ENCODE measurements around the gene RBMS2.

RBMS2 gene

DNA sequence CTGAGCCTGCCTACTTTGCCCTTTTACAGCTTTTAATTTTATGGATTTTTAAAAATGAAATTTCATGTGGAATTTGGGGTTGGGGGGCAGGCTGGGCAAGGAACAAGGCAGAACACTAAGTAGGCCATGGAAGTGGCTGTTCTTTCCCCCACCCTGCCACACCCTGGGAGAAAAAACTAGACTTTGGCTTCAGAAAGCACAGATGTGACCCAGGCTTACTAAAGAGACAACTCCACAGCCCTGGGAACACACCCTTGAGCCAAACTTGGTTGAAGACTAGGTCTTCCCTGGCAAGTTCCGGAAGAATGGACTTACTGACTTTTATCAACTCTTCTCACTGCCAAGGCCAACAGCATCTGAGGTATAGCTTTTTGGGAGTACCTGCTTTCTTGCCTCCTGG lies 68.2 kb downstream of the RBMS2 start:
- peaks cover 25% of the 10 kb centered on the region for H3K4me1 ChIP-seq (ENCODE audit: control insufficient read depth, insufficient read depth, low read length)
- no peak overlapping the region for H3K4me3 ChIP-seq (ENCODE audit: low read depth, low read length)
- no peak overlapping the region for H3K9ac ChIP-seq (ENCODE audit: low read depth, low read length)
- no peak overlapping the region for H3K27ac ChIP-seq (ENCODE audit: low read depth, low read length)
- no peaks in the 10 kb centered on the region for H3K9me3 ChIP-seq (ENCODE audit: control insufficient read depth, insufficient read depth, low read length)
- no peaks in the 10 kb centered on the region for H3K27me3 ChIP-seq (ENCODE audit: control insufficient read depth, insufficient read depth, low read length)
- peaks cover 6% of the 10 kb centered on the region; the same call in 1 of the 2 replicates for H3K36me3 ChIP-seq (ENCODE audit: control insufficient read depth, insufficient read depth, low read length)

DNA sequence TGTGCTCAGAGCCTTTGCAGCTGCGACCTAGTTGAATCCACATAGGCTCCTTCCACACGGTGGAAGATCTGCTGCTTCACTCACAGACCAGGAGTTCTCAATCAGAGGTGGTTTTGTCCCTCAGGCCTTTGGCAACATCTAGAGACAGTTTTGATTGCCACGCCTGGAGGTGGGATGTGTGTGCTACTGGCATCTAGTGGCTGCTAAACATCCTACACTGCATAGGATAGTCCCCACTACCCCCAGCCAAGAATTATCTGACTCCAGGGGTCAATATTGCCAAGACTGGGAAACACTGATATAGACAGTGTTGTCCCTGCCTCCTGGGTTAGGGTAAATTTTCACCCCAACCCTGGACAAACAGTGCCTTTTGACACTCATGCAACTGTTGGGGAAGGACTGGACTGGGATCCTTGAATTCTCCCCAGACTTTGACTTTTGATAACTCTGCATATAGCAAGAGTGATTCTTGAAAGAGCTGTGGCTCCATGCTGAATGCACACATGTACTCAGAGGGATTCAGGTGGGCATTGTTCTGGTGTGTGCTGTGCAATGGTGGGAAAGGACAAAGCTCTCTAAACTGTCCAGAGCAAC lies 68.7 kb downstream of the RBMS2 start:
- H3K27ac ChIP-seq (ENCODE audit: low read depth, low read length), result no peak overlapping the region

DNA sequence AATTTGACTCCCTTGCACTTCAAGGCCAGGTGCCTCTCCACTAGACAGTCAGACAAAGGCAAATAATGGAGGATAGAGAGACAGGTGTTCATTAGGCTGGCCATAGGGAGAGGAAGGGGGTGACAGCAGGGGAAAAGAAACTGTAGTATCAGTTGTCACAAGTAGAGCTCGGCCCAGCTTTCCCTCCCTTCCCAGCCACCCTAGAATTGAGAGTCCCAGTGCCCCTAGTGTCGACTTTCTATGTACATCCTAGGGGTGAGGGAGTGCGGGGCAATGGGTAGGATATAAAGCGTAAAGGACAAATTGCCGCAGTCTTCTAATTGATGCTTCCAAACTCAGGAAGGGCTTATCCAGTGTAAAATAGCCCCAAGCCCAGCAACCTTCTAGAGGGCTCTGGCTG lies 69.5 kb downstream of the RBMS2 start:
- H3K9me3 ChIP-seq (ENCODE audit: control insufficient read depth, insufficient read depth, low read length), result no peaks in the 10 kb centered on the region
- H3K27ac ChIP-seq (ENCODE audit: low read depth, low read length), result no peak overlapping the region
- H3K9ac ChIP-seq (ENCODE audit: low read depth, low read length), result no peak overlapping the region
- no peak overlapping the region for H3K4me3 ChIP-seq (ENCODE audit: low read depth, low read length)
- no peaks in the 10 kb centered on the region for H3K27me3 ChIP-seq (ENCODE audit: control insufficient read depth, insufficient read depth, low read length)
- peaks cover 25% of the 10 kb centered on the region for H3K4me1 ChIP-seq (ENCODE audit: control insufficient read depth, insufficient read depth, low read length)
- peaks cover 12% of the 10 kb centered on the region; the same call in 1 of the 2 replicates for H3K36me3 ChIP-seq (ENCODE audit: control insufficient read depth, insufficient read depth, low read length)

More for the DNA sequence above, 68.7 kb downstream of the RBMS2 start:
- Histone ChIP-seq H3K4me1 (ENCODE audit: control insufficient read depth, insufficient read depth, low read length) (peaks cover 25% of the 10 kb centered on the region), H3K4me3 (ENCODE audit: low read depth, low read length) (no peak overlapping the region), H3K9ac (ENCODE audit: low read depth, low read length) (no peak overlapping the region), H3K27me3 (ENCODE audit: control insufficient read depth, insufficient read depth, low read length) (no peaks in the 10 kb centered on the region), H3K9me3 (ENCODE audit: control insufficient read depth, insufficient read depth, low read length) (no peaks in the 10 kb centered on the region), H3K36me3 (ENCODE audit: control insufficient read depth, insufficient read depth, low read length) (peaks cover 6% of the 10 kb centered on the region; the same call in 1 of the 2 replicates)

DNA sequence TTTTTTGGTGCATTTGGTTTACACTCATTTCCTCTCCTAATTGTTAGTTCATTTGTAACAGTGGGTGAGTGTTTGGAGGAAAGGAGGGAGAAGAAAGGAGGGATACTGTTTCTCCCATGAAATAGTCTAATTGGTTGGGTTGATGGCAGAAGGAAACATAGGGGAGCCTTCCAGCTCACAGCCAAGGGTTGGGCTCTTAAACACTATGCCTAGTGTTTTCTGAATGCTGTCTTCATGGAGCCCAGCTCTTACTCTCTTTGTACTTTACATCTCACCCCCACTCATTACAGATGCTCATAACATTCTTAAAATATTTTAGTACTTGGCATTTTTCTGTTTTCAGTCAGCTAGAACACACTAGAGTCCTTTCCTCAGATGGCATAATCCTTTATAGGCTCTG lies 70.3 kb downstream of the RBMS2 start:
- peaks cover 18% of the 10 kb centered on the region for H3K36me3 ChIP-seq (ENCODE audit: control insufficient read depth, insufficient read depth, low read length)
- H3K9me3 ChIP-seq (ENCODE audit: control insufficient read depth, insufficient read depth, low read length), result no peaks in the 10 kb centered on the region
- no peaks in the 10 kb centered on the region for H3K27me3 ChIP-seq (ENCODE audit: control insufficient read depth, insufficient read depth, low read length)
- H3K27ac ChIP-seq (ENCODE audit: low read depth, low read length), result no peak overlapping the region
- no peak overlapping the region for H3K4me3 ChIP-seq (ENCODE audit: low read depth, low read length)
- peaks cover 31% of the 10 kb centered on the region for H3K4me1 ChIP-seq (ENCODE audit: control insufficient read depth, insufficient read depth, low read length)
- H3K9ac ChIP-seq (ENCODE audit: low read depth, low read length), result no peak overlapping the region

DNA sequence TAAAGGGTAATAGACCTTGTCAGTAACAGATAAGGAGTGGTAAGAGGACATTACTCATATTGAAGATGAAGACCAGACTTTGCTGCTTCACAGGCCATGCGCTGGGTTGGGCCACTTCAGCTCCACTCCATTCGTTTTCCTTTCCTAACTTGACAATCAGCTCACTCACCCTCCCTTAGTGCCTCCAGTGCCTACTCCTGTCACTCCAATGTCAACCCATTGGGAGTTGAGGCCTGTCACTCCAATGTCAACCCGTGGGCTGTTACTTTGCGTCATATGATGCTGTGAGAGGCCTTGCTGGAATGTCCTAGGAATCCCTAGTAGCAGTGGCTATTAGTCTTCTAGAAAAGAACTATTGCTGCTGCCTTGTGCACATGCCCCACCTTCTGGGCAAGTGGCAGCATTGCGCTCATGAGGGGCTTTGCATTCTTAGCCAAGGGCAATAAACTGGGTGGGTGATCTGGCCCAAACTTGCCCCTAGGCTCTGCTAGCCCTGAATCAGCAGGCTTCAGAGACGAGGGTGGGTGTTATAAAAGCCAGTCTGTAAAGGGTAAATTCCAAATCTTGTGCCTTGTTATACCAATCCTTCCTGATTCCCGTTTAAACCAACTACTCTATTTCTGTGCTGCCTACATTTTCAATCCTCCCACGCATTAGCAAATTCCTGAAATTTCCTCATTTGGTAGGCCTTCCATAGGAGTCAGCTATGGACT lies 72.4 kb downstream of the RBMS2 start:
- Histone ChIP-seq H3K9ac (ENCODE audit: low read depth, low read length) (no peak overlapping the region), H3K4me3 (ENCODE audit: low read depth, low read length) (no peak overlapping the region), H3K36me3 (ENCODE audit: control insufficient read depth, insufficient read depth, low read length) (peaks cover 36% of the 10 kb centered on the region)

DNA sequence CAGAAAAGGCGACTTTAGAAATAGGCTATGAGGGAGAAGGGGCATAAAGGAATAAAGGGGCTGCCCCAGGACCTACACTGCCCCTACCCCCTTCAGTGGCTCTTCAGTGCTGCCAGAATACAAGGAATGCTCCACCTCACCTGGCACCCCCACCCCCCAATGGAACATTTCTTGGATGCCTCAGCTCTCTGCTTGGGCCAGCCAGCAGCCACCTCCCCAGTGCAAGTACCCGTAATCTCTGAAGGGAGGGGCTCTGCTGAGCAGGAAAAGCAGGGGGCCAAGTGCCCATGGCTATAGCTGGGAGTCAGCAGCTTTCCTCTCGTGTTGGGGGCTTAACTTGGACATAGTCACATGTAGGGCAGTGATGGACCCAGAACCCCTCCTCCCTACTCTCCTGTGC lies 75.2 kb downstream of the RBMS2 start:
- Histone ChIP-seq H3K4me1 (ENCODE audit: control insufficient read depth, insufficient read depth, low read length) (peaks cover 17% of the 10 kb centered on the region), H3K27me3 (ENCODE audit: control insufficient read depth, insufficient read depth, low read length) (no peaks in the 10 kb centered on the region), H3K27ac (ENCODE audit: low read depth, low read length) (no peak overlapping the region), H3K4me3 (ENCODE audit: low read depth, low read length) (no peak overlapping the region), H3K36me3 (ENCODE audit: control insufficient read depth, insufficient read depth, low read length) (peaks cover 60% of the 10 kb centered on the region), H3K9ac (ENCODE audit: low read depth, low read length) (no peak overlapping the region), H3K9me3 (ENCODE audit: control insufficient read depth, insufficient read depth, low read length) (no peaks in the 10 kb centered on the region)

More for the DNA sequence above, 72.4 kb downstream of the RBMS2 start:
- Histone ChIP-seq H3K9me3 (ENCODE audit: control insufficient read depth, insufficient read depth, low read length) (no peaks in the 10 kb centered on the region), H3K27ac (ENCODE audit: low read depth, low read length) (peak overlapping the region; percentile 60), H3K4me1 (ENCODE audit: control insufficient read depth, insufficient read depth, low read length) (peaks cover 17% of the 10 kb centered on the region), H3K27me3 (ENCODE audit: control insufficient read depth, insufficient read depth, low read length) (no peaks in the 10 kb centered on the region)

DNA sequence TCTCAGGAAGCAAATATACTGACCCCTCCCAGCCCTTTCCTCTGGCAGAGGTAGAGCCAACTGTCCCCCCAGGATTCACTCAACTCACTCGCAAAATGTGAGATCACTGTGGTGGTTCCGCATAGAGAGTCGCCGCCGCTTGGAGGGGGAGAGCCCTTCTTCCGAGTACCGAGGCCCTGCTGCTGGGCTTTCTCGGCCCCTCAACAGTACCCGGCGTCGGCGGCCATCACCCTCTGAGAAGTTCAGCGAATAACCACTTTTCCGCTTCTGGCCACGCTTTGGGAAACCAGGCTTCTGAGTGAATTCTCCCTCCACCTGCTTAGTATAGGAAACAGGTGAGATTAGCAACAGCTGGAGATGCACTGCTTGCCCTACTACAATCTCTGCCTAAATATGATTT lies 77.4 kb downstream of the RBMS2 start:
- Histone ChIP-seq H3K27ac (ENCODE audit: low read depth, low read length) (no peak overlapping the region), H3K36me3 (ENCODE audit: control insufficient read depth, insufficient read depth, low read length) (peaks cover 82% of the 10 kb centered on the region), H3K27me3 (ENCODE audit: control insufficient read depth, insufficient read depth, low read length) (no peaks in the 10 kb centered on the region), H3K4me1 (ENCODE audit: control insufficient read depth, insufficient read depth, low read length) (peaks cover 15% of the 10 kb centered on the region), H3K4me3 (ENCODE audit: low read depth, low read length) (no peak overlapping the region), H3K9me3 (ENCODE audit: control insufficient read depth, insufficient read depth, low read length) (no peaks in the 10 kb centered on the region), H3K9ac (ENCODE audit: low read depth, low read length) (no peak overlapping the region)

DNA sequence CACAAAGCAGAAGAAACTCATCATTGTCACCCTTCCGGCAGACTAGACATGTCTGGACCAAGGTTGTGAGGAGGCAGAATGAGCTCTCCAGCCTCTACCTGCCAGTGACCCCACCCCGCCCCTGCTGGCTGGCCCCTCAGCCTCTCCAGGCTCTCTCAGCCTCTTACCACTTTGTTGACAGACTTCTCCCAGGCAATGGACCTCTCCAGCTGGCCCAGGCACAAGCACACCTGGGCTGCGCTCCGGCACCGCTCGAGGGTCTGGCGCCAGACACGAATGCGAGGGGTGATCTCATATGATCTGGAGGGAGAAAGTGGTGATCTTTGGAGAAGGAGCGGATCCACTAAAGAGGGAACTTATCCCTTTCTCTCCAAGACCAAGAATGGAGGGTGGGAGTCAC lies 78.2 kb downstream of the RBMS2 start:
- H3K36me3 ChIP-seq (ENCODE audit: control insufficient read depth, insufficient read depth, low read length), result peaks cover 90% of the 10 kb centered on the region
- no peak overlapping the region for H3K4me3 ChIP-seq (ENCODE audit: low read depth, low read length)
- no peaks in the 10 kb centered on the region for H3K27me3 ChIP-seq (ENCODE audit: control insufficient read depth, insufficient read depth, low read length)
- H3K4me1 ChIP-seq (ENCODE audit: control insufficient read depth, insufficient read depth, low read length), result peaks cover 9% of the 10 kb centered on the region; the same call in 1 of the 2 replicates
- H3K9ac ChIP-seq (ENCODE audit: low read depth, low read length), result no peak overlapping the region
- no peaks in the 10 kb centered on the region for H3K9me3 ChIP-seq (ENCODE audit: control insufficient read depth, insufficient read depth, low read length)
- H3K27ac ChIP-seq (ENCODE audit: low read depth, low read length), result no peak overlapping the region

DNA sequence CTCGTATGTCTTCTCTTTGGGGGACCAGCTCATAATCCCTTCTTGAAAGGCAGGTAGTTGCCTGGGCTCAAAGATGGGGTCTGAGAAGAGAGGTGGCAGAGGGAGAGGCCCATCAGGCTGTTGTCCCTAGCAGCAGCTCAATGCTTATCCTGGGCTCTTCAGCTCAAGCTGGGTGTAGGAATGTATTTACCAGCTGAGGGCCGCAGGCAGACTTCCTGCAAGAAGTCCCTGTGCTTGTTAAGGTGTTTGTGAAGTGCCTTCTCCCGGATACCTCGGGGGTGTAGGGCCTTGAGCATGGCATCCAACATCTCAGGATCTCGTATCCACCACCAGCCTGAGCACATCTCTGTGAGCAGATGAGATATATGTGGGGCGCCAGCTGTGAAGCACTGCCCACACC lies 79.1 kb downstream of the RBMS2 start:
- Histone ChIP-seq H3K36me3 (ENCODE audit: control insufficient read depth, insufficient read depth, low read length) (peaks cover 97% of the 10 kb centered on the region), H3K27ac (ENCODE audit: low read depth, low read length) (no peak overlapping the region), H3K9me3 (ENCODE audit: control insufficient read depth, insufficient read depth, low read length) (no peaks in the 10 kb centered on the region), H3K9ac (ENCODE audit: low read depth, low read length) (no peak overlapping the region), H3K4me1 (ENCODE audit: control insufficient read depth, insufficient read depth, low read length) (peaks cover 9% of the 10 kb centered on the region; the same call in 1 of the 2 replicates), H3K27me3 (ENCODE audit: control insufficient read depth, insufficient read depth, low read length) (no peaks in the 10 kb centered on the region), H3K4me3 (ENCODE audit: low read depth, low read length) (no peak overlapping the region)

DNA sequence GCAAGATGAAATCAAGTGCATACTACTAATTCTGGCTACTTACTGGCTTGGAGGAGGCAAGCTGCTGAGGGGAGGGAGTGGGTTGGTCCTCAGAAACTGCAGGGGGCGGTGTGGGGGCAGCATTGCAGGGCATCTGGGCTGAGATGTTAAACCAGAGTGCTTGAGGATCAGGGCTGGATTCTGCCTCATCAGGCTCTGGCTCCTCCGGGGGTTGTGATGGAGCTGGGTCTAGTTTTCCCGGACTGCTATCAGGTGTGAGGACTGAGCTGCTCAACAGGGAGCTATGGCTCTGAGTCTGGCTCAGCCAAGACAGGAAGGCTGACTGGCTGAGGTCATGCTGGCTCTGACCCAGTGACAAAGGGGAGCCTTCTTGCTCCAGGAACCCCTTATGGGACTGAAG lies 79.9 kb downstream of the RBMS2 start:
- Histone ChIP-seq H3K36me3 (ENCODE audit: control insufficient read depth, insufficient read depth, low read length) (peaks cover 99% of the 10 kb centered on the region), H3K9ac (ENCODE audit: low read depth, low read length) (no peak overlapping the region)

DNA sequence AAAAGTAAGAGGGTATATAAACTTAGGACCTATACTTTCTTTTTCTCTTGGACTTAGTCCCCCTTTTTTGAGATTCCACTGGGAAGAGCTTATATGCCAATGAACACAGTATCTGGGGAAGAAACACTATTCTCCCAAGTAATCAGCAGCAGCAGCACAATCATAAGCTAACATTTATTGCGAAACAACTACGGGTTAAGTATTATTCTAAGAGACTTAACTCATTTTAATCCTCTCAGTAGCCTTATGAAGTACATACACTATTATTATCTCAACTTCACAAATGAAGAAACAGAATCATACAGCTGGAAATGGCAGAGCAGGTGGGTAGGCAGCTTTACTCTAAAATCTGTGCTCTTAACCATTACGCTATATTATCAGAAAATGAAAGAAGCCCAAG lies 80.6 kb downstream of the RBMS2 start:
- Histone ChIP-seq H3K9me3 (ENCODE audit: control insufficient read depth, insufficient read depth, low read length) (no peaks in the 10 kb centered on the region), H3K27me3 (ENCODE audit: control insufficient read depth, insufficient read depth, low read length) (no peaks in the 10 kb centered on the region), H3K9ac (ENCODE audit: low read depth, low read length) (no peak overlapping the region), H3K27ac (ENCODE audit: low read depth, low read length) (no peak overlapping the region), H3K36me3 (ENCODE audit: control insufficient read depth, insufficient read depth, low read length) (peaks cover 99% of the 10 kb centered on the region), H3K4me1 (ENCODE audit: control insufficient read depth, insufficient read depth, low read length) (peaks cover under 1% of the 10 kb centered on the region; the same call in 1 of the 2 replicates), H3K4me3 (ENCODE audit: low read depth, low read length) (no peak overlapping the region)

More for the DNA sequence above, 79.9 kb downstream of the RBMS2 start:
- H3K9me3 ChIP-seq (ENCODE audit: control insufficient read depth, insufficient read depth, low read length), result no peaks in the 10 kb centered on the region
- no peak overlapping the region for H3K27ac ChIP-seq (ENCODE audit: low read depth, low read length)
- no peak overlapping the region for H3K4me3 ChIP-seq (ENCODE audit: low read depth, low read length)
- peaks cover 8% of the 10 kb centered on the region; the same call in 1 of the 2 replicates for H3K4me1 ChIP-seq (ENCODE audit: control insufficient read depth, insufficient read depth, low read length)
- H3K27me3 ChIP-seq (ENCODE audit: control insufficient read depth, insufficient read depth, low read length), result no peaks in the 10 kb centered on the region
